B cell (primary cell): ENCODE results near the gene CYTH4. TPM values are rescaled to one million over a fixed set of nuclear protein-coding genes. Genes with fewer than 3 reads are reported as not detected.

Experiments
- ATAC-seq: fragments of 200-7000 bp; cut with Tn5 transposase; one replicate; pipeline ENCODE4 v1.10.0; 2021; ENCODE audit warnings: low read depth, mild to moderate bottlenecking, moderate number of reproducible peaks, moderate library complexity
- CTCF ChIA-PET: fragments of 350-600 bp; sonication (Branson Sonifier 250); formaldehyde crosslinking; loops from one replicate; lab custom pipeline; 2021; ENCODE audit warnings: antibody characterized with exemption, inconsistent platforms; lab: Charles Lee
- POLR2A ChIA-PET: fragments of 350-600 bp; sonication (Branson Sonifier 250); formaldehyde crosslinking; loops from one replicate; lab custom pipeline; 2021; ENCODE audit warnings: antibody characterized with exemption; lab: Charles Lee
- DNase-seq: peaks from one replicate; pipeline ENCODE4 v3.0.0; 2013
- H2AFZ ChIP-seq: 2 replicates; pipeline ENCODE4 v1.6.1; 2012; ENCODE audit warnings: mild to moderate bottlenecking, low read depth, low read length; ENCODE audit not compliant: insufficient read depth, poor library complexity, severe bottlenecking
- H3K27ac ChIP-seq, 2 donors: 1 replicate in 1 of 2; 2 replicates in 1 of 2; pipeline ENCODE4 v1.5.1; 2012 to 2013; ENCODE audit warnings: low read length in 2 of 2, mild to moderate bottlenecking in 2 of 2, moderate library complexity in 1 of 2
- H3K27me3 ChIP-seq, 4 experiments: fragments of 200-600 bp in 1 of 4; sonication (generic) in 1 of 4; replicated peaks in 1 of 4; 1 replicate in 2 of 4; 2 replicates in 2 of 4; pipeline versions ENCODE4 v1.6.1 to v1.7.0; 2013 to 2016; ENCODE audit warnings: low read length in 3 of 4, mild to moderate bottlenecking in 2 of 4, mixed read lengths in 1 of 4, moderate library complexity in 1 of 4; ENCODE audit not compliant: insufficient read depth in 4 of 4, control insufficient read depth in 3 of 4; ENCODE audit errors: control extremely low read depth in 1 of 4
- H3K36me3 ChIP-seq, 2 experiments: replicated peaks in 1 of 2; 1 replicate in 1 of 2; 2 replicates in 1 of 2; pipeline versions ENCODE4 v1.6.1 to v1.7.1; 2013; ENCODE audit warnings: low read length in 1 of 2; ENCODE audit not compliant: insufficient read depth in 2 of 2, control insufficient read depth in 1 of 2; ENCODE audit errors: control extremely low read depth in 1 of 2, extremely low read depth in 1 of 2
- H3K4me1 ChIP-seq, 2 donors: fragments of 200-600 bp in 1 of 2; sonication (generic) in 1 of 2; 1 replicate in 1 of 2; 2 replicates in 1 of 2; pipeline versions ENCODE4 v1.5.1 to v1.6.1; 2013 to 2017; ENCODE audit warnings: low read length in 2 of 2; ENCODE audit not compliant: control insufficient read depth in 2 of 2, insufficient read depth in 2 of 2
- H3K4me2 ChIP-seq: replicated peaks from 2 replicates; pipeline ENCODE3; 2012; ENCODE audit warnings: mild to moderate bottlenecking, low read depth, low read length; ENCODE audit not compliant: poor library complexity, severe bottlenecking
- H3K4me3 ChIP-seq, 5 experiments: fragments of 200-600 bp in 1 of 5; sonication (generic) in 1 of 5; 1 replicate in 3 of 5; 2 replicates in 2 of 5; pipeline versions ENCODE4 v1.5.1 to v1.7.0; 2011 to 2016; ENCODE audit warnings: low read length in 4 of 5, mild to moderate bottlenecking in 4 of 5, low read depth in 2 of 5, control low read depth in 1 of 5, moderate library complexity in 1 of 5; ENCODE audit not compliant: insufficient read depth in 1 of 5; ENCODE audit errors: control extremely low read depth in 1 of 5, extremely low read depth in 1 of 5
- H3K79me2 ChIP-seq: fragments of 200-600 bp; sonication (generic); one replicate; pipeline ENCODE4 v1.6.0; 2016; ENCODE audit warnings: low read length; ENCODE audit not compliant: control insufficient read depth, insufficient read depth
- H3K9ac ChIP-seq: fragments of 200-600 bp; sonication (generic); 2 replicates; pipeline ENCODE4 v1.6.1; 2017; ENCODE audit warnings: mild to moderate bottlenecking, low read length, moderate library complexity
- H3K9me3 ChIP-seq, 3 donors: one replicate each; pipeline versions ENCODE4 v1.6.1 to v1.7.1; 2013; ENCODE audit warnings: low read length in 2 of 3; ENCODE audit not compliant: control insufficient read depth in 2 of 3, insufficient read depth in 1 of 3; ENCODE audit errors: control extremely low read depth in 1 of 3
- H4K20me1 ChIP-seq: 2 replicates; pipeline ENCODE4 v1.6.0; 2012; ENCODE audit warnings: mild to moderate bottlenecking, low read length; ENCODE audit not compliant: insufficient read depth, control insufficient read depth, poor library complexity, severe bottlenecking
- H3K27ac Mint-ChIP-seq: one replicate; pipeline ENCODE4 v1.8.0; 2021; ENCODE audit warnings: mixed read lengths
- H3K27me3 Mint-ChIP-seq: one replicate; pipeline ENCODE4 v1.8.0; 2021; ENCODE audit warnings: mixed read lengths
- H3K4me1 Mint-ChIP-seq: one replicate; pipeline ENCODE4 v1.8.0; 2021; ENCODE audit warnings: mixed read lengths
- H3K4me3 Mint-ChIP-seq: one replicate; pipeline ENCODE4 v1.8.0; 2021; ENCODE audit warnings: mixed read lengths
- H3K9me3 Mint-ChIP-seq: one replicate; pipeline ENCODE4 v1.8.0; 2022; ENCODE audit warnings: mixed read lengths; ENCODE audit not compliant: insufficient read depth
- EZH2 ChIP-seq: IDR thresholded peaks from 2 replicates; pipeline ENCODE4 v1.6.1; 2012; ENCODE audit warnings: borderline replicate concordance, low read depth, mild to moderate bottlenecking, moderate library complexity, low read length; ENCODE audit not compliant: insufficient read depth, poor library complexity, severe bottlenecking
- whole genome bisulfite sequencing: methylation state at CpG from one replicate; pipeline ENCODE4 v1.1.5; 2013; ENCODE audit warnings: missing lambda C conversion rate; ENCODE audit not compliant: insufficient coverage; 5-methylcytosine and 5-hydroxymethylcytosine counted together
- intact Hi-C: fragments of 100-400 bp; cut with micrococcal nuclease; formaldehyde crosslinking; loops from one replicate; pipeline ENCODE4 v1.10.0; 2022
- polyA plus RNA-seq: library from polyadenylated mRNA; depleted of rRNA; stranded (reverse); fragments of >200 nt; gene quantifications from 2 replicates; pipeline ENCODE4 v1.2.3, GENCODE V29; 2012
- total RNA-seq, 2 donors: library from RNA; stranded (reverse); fragments of 120-200 nt in 1 of 2; gene quantifications; 1 replicate in 1 of 2; 2 replicates in 1 of 2; pipeline versions ENCODE4 v1.2.3 to v1.2.4, GENCODE V29; 2013 to 2022
- TF ChIP-seq, protein P1 (sequence below): fragments of 200-600 bp; IDR thresholded peaks from one replicate; pipeline ENCODE4 v1.8.0; 2022; ENCODE audit warnings: antibody characterized with exemption, mild to moderate bottlenecking

The CYTH4 gene
- total and polyA plus RNA-seq, 2 donors (not counting 1 experiment from before 2014, with no cell fraction given), result 98.0 to 154 TPM

DNA sequence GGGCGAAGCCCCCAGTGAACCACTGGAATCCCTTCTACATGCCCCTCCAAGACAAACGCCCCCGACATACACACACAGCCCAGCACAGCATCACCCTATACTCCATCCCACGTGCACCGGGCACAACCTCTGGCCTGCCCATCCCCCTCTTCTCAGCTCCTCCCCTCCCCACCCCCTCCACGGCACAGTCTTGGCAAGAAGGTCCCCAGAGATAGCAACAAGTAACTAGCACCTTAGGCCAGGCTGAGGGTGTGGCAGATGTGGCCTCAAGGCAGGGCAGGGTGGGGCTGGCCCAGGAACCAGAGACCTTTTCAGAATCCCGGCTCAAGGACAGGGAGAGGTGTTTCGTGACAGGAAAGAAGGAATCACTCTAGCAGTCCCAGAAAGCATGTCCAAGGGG is 54.3 kb downstream of the CYTH4 start:
- 94% methylated on average over 5 of the region's 8 CpGs for WGBS
- Mint-ChIP-seq H3K27me3 (peaks cover 48% of the 10 kb centered on the region), H3K9me3 (no peaks in the 10 kb centered on the region), H3K4me1 (peaks cover 27% of the 10 kb centered on the region), H3K4me3 (no peak overlapping the region), H3K27ac (no peak overlapping the region)
- DNase-seq, result no peak
- Histone ChIP-seq H3K27ac (no peak overlapping the region), H3K4me3 (no peak overlapping the region), H3K4me1 (peaks cover 18 to 26% of the 10 kb centered on the region in 2 donors), H2AFZ (no peak overlapping the region), H3K9me3 (peaks cover 0 to 6% (median 0%) of the 10 kb centered on the region in 3 donors), H4K20me1 (no peaks in the 10 kb centered on the region), H3K27me3 (peaks cover 0 to 48% (median 27%) of the 10 kb centered on the region in 4 experiments), H3K4me2 (no peak overlapping the region), H3K79me2 (no peaks in the 10 kb centered on the region), H3K36me3 (no peaks in the 10 kb centered on the region), H3K9ac (no peak overlapping the region)
- no peak for TF ChIP-seq EZH2
- TF ChIP-seq, protein P1, sequence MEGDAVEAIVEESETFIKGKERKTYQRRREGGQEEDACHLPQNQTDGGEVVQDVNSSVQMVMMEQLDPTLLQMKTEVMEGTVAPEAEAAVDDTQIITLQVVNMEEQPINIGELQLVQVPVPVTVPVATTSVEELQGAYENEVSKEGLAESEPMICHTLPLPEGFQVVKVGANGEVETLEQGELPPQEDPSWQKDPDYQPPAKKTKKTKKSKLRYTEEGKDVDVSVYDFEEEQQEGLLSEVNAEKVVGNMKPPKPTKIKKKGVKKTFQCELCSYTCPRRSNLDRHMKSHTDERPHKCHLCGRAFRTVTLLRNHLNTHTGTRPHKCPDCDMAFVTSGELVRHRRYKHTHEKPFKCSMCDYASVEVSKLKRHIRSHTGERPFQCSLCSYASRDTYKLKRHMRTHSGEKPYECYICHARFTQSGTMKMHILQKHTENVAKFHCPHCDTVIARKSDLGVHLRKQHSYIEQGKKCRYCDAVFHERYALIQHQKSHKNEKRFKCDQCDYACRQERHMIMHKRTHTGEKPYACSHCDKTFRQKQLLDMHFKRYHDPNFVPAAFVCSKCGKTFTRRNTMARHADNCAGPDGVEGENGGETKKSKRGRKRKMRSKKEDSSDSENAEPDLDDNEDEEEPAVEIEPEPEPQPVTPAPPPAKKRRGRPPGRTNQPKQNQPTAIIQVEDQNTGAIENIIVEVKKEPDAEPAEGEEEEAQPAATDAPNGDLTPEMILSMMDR, result no peak
- POLR2A ChIA-PET, result no interaction called here
- ATAC-seq, result no peak
- CTCF ChIA-PET, result interaction anchor here (1.0 kb wide), 1 partner anchor 94 kb away, joined by 3 read pairs; no protein-coding TSS in a partner anchor
- intact Hi-C loops, result no loop called here

DNA sequence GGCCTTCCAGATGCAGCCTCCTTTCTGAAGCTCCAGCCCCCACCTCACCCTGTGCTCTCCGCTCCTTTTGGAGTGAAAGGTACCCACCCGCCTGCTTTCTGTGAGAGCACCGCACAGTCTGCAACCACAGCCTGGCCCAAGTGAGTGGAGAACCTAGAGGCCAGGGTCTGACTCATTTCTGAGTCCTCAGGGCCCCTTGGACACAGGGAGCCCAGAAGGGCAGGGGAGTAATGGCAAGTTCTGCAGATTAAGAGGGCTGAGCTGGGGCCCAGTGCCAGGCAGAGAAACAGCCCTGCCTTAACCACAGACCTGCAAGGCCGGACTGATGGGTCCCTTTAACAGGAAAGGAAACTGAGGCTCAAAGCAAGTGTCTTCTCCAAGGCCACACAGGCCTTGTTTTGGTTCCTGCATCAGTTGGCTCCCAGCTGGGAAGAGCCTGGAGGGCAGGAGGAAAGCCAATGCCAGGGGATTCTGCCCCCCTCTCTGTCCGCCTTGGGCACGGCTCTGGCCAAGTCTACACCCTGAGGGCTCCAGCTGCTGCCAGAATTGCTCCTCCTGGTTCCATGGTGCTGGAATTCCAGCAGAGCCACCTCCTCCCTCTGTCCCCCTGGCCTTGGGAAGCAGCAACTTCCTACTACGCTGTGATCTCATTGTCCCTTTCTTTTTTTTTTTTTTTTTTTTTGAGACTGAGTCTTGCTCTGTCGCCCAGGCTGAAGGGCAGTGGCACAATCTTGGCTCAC is 55.1 kb downstream of the CYTH4 start:
- Mint-ChIP-seq H3K27ac (no peak overlapping the region), H3K9me3 (no peaks in the 10 kb centered on the region), H3K4me3 (no peak overlapping the region), H3K4me1 (peaks cover 27% of the 10 kb centered on the region), H3K27me3 (peaks cover 47% of the 10 kb centered on the region)
- no peaks in the 10 kb centered on the region for H3K36me3 ChIP-seq
- no peaks in the 10 kb centered on the region for H4K20me1 ChIP-seq
- no peak overlapping the region for H3K4me3 ChIP-seq
- CTCF ChIA-PET, result no interaction called here
- H3K9me3 ChIP-seq, result peaks cover 0 to 6% (median 0%) of the 10 kb centered on the region in 3 donors
- intact Hi-C loops, result no loop called here
- H3K9ac ChIP-seq, result no peak overlapping the region
- H3K4me1 ChIP-seq, result peaks cover 18 to 19% of the 10 kb centered on the region in 2 donors
- H3K27ac ChIP-seq, result no peak overlapping the region
- DNase-seq (no peak), ATAC-seq (no peak)
- H3K4me2 ChIP-seq, result no peak overlapping the region
- TF ChIP-seq EZH2, result no peak
- TF ChIP-seq, protein P1, result no peak
- H3K79me2 ChIP-seq, result no peaks in the 10 kb centered on the region
- H3K27me3 ChIP-seq, result peaks cover 0 to 42% (median 26%) of the 10 kb centered on the region in 4 experiments
- 89% methylated on average over 7 of the region's 8 CpGs for WGBS
- no peak overlapping the region for H2AFZ ChIP-seq
- POLR2A ChIA-PET, result no interaction called here
